GM18511 (cell line): ENCODE measurements around the gene INTS2.
"Not testable (repeated sequence)": the region's sequence is repeated elsewhere in the genome, so short reads cannot be mapped to it uniquely, and the experiment has no call there.

Experiments
- ATAC-seq: cut with Tn5 transposase; IDR thresholded peaks from one replicate; pipeline ENCODE4 v1.9.1; 2021; ENCODE audit warnings: mild to moderate bottlenecking, moderate library complexity; ENCODE audit not compliant: unreplicated experiment

The INTS2 gene, protein sequence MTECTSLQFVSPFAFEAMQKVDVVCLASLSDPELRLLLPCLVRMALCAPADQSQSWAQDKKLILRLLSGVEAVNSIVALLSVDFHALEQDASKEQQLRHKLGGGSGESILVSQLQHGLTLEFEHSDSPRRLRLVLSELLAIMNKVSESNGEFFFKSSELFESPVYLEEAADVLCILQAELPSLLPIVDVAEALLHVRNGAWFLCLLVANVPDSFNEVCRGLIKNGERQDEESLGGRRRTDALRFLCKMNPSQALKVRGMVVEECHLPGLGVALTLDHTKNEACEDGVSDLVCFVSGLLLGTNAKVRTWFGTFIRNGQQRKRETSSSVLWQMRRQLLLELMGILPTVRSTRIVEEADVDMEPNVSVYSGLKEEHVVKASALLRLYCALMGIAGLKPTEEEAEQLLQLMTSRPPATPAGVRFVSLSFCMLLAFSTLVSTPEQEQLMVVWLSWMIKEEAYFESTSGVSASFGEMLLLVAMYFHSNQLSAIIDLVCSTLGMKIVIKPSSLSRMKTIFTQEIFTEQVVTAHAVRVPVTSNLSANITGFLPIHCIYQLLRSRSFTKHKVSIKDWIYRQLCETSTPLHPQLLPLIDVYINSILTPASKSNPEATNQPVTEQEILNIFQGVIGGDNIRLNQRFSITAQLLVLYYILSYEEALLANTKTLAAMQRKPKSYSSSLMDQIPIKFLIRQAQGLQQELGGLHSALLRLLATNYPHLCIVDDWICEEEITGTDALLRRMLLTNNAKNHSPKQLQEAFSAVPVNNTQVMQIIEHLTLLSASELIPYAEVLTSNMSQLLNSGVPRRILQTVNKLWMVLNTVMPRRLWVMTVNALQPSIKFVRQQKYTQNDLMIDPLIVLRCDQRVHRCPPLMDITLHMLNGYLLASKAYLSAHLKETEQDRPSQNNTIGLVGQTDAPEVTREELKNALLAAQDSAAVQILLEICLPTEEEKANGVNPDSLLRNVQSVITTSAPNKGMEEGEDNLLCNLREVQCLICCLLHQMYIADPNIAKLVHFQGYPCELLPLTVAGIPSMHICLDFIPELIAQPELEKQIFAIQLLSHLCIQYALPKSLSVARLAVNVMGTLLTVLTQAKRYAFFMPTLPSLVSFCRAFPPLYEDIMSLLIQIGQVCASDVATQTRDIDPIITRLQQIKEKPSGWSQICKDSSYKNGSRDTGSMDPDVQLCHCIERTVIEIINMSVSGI

GRCh38 chr17:61927208-61928100 lies at the start of gene INTS2:
TSS of gene INTS2 (minus strand) at chr17:61927982. CDS start at chr17:61926644, 1,338 bp downstream.
- ATAC-seq: peak; percentile 78

DNA sequence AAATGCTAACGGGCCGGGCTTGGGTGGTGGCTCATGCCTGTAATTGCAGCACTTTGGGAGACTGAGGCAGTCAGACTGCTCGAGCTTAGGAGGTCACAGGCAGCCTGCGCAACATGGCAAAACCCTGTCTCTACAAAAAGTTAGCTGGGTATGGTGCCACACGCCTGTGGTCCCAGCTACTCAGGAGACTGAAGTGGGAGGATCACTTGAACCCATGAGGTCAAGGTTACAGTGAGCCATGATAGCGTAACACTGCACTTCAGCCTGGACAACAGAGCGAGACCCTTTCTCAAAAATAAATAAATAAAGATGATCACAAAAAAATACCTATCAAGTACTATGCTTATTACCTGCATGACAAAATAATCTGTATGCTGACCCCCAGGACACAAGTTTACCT lies 46.3 kb upstream of the INTS2 start:
- no peak for ATAC-seq

- no peak for ATAC-seq
These were observed 44.5 kb upstream of the INTS2 start for GRCh38 chr17:61972311-61972710.

GRCh38 chr17:61970030-61970429 lies 42.2 kb upstream of the INTS2 start:
- ATAC-seq: no peak

GRCh38 chr17:61968757-61969156 lies 41.0 kb upstream of the INTS2 start:
- no peak for ATAC-seq

GRCh38 chr17:61967729-61968128 lies 39.9 kb upstream of the INTS2 start:
- no peak for ATAC-seq

DNA sequence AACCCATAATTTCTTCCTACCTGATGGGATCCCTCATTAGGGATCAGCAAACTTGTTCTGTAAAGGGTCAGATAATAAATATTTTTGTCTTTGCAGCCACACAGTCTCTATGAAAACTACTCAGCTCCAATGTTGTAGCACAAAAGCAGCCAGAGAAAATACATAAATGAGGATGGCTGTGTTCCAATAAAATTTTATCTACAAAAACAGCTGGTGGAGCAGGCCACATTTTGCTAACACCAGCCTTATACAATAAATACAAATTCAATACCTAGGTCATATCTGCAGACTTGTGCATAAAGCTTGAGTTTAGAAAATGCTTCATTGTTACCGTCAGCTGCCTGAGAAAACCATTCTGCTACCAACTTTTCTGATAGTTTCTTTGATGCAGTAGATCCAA lies 38.4 kb upstream of the INTS2 start:
- no peak for ATAC-seq

DNA sequence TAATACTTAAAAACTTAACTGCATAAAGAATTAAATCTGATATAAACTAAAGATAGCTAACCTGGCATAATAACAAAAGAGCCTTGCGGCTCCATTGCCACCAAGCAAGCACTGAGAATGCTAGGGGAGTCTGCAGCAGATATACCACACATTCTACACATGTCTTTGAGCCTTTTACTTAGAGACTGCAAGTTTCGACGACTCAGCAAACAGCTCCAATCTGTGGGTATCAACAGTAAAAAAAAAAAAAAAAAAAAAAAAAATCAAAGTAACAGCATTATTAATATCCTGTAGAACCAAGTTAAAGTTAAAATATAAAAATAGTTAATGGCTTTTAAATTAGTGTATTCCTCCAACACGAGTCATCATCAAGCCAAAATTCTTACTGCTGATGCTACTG lies 27.8 kb upstream of the INTS2 start:
- ATAC-seq: no peak

DNA sequence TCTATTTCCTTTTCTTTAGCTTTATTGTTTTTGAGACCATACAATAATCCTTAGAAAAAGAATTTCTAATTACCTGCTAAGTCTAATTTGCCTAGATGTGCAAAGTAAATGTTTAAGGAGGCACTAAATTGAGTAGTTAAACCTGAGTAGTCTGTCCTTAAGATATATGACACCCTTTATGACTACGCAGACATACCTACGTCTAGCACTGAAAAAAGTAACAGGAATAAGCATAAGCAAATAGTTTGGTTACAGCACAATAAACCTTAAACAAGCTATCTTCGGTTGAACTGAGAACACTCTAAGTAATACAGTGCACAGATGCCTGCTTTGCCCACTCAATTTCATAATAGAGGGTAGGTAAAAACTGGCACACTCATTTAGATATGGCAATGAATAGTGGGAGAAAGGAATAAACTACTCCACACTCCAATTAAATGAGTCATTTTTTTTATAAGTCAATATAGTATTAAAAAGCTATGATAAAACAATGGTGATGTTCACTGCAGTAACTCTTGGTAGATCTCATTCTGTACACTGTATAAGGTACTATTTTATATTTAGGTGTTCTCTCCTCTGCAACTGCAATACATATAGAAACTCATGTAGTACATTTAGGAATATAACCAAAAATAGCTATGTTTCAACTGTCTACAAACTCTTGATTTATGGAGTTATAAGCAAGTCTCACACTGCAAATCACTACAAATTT lies 19.7 kb upstream of the INTS2 start:
- ATAC-seq: no peak

- no peak for ATAC-seq
These were observed 18.6 kb upstream of the INTS2 start for GRCh38 chr17:61946359-61946758.

- ATAC-seq: no peak
These were observed 15.3 kb upstream of the INTS2 start for GRCh38 chr17:61943117-61943516.

DNA sequence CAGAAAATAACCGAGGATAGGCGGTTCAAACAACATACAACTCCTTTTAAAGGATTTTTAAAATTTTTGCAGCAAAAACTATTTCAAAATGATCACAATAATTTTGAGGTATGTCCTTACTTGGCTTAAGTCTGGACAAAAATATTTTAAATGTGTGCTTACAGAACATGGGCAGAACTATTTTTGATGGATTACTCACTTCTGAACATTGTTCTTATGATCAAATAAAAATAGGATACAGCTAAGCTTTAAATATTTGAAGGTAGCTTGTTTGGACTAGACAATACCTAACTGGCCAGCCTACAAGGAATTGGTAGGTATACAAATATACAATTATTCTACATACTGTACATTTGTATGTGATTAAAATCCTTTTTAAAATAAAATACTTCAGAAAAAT lies 14.3 kb upstream of the INTS2 start:
- no peak for ATAC-seq

- peak; percentile 5 for ATAC-seq
These were observed 287 bp upstream of the INTS2 start for GRCh38 chr17:61928101-61928436.

DNA sequence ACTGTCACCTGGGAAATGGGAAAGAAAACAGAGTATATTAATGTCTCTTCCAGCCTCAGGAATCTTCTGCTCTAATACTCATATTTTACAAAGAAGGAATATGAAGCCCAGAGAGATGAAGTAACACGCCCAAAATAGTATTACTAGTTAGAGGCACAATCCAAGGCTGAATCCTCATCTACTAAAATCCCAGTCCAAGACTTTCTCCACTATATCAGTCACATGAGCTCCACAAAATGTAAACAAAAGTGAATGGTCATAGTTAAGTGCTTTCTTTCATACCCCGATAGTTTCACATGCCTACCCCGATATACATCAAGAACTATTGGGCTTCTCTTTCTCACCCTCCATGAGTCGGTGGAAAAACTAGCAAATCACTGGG lies 965 bp downstream of the INTS2 start:
- no peak for ATAC-seq

- ATAC-seq: not testable (repeated sequence)
These were observed 12.6 kb downstream of the INTS2 start for GRCh38 chr17:61915162-61915561.

DNA sequence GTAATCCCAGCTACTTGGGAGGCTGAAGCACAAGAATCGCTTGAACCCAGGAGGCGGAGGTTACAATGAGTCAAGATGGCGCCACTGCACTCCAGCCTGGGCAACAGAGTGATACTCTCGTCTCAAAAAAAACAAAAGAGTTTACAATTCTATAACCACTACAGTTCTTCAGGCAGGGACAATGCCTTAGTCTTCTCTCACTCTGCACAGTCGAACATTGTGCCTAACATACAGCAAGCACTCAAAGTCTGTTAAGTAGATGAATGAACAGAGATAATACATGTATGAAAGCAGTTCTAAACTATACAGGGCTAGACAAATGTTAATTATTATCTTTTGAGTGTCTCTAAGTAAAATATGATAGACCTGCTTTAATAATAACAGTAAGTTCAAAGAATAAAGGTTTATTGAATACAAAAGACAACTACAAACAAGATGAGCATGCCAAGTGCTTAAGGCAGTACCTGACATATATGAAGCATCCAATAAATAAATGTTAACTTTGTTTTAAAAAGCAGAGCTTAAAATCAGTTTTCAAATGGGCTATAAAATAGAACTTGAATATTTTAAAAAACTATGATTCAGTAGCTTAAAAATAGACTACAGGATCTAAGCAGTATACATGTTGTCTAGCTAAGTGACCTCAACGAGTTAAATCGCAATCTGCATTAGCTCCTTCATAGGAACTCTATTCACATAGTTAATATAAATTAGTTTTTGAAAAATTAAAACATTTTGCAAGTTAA lies 19.3 kb downstream of the INTS2 start:
- no peak for ATAC-seq

GRCh38 chr17:61907361-61907760 lies 20.4 kb downstream of the INTS2 start:
- ATAC-seq: no peak

DNA sequence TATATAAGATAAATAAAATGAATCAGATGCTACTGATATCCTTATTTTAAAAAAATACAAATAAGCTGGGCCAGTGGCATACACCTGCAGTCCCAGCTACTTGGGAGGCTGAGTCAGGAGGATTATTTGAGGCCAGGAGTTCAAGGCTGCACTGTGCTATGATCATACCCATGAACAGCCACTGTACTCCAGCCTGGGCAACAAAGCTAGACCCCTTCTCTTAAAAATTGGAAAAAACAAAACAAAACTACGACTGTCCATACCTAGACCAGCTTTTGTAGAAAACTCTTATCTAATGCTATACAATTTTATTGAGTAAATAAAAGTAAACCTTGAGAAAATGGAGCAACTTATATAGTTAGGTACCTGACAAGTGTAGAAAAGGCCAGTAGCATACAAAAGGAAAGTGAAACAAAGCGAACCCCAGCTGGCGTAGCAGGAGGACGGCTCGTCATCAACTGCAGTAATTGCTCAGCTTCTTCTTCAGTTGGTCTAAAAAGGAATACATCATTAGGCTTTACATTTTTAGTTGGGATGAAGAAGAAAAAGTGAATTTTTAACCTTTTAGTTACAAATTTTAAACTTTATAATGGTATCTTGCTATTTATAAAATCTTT lies 23.6 kb downstream of the INTS2 start:
- ATAC-seq: no peak

DNA sequence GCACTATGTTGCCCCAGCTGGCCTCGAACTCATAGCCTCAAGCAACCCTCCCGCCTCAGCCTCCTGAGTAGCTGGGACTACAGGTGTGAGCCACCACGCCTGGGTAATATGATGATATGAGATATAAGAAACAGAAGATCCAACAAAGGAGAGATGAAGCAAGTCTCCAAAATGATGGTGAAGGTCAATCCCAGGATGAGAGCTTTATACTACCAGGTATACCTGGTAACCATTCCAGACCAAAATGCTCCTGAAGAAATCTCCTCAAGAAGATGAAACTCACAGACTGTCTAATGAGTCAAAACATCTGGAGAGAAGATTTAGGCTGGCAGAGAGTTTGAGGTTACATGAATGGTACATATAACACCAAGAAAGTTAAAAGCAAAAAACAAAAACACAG lies 24.5 kb downstream of the INTS2 start:
- no peak for ATAC-seq
